ENCODE data around the gene LYZL4.

Gene LYZL4

DNA sequence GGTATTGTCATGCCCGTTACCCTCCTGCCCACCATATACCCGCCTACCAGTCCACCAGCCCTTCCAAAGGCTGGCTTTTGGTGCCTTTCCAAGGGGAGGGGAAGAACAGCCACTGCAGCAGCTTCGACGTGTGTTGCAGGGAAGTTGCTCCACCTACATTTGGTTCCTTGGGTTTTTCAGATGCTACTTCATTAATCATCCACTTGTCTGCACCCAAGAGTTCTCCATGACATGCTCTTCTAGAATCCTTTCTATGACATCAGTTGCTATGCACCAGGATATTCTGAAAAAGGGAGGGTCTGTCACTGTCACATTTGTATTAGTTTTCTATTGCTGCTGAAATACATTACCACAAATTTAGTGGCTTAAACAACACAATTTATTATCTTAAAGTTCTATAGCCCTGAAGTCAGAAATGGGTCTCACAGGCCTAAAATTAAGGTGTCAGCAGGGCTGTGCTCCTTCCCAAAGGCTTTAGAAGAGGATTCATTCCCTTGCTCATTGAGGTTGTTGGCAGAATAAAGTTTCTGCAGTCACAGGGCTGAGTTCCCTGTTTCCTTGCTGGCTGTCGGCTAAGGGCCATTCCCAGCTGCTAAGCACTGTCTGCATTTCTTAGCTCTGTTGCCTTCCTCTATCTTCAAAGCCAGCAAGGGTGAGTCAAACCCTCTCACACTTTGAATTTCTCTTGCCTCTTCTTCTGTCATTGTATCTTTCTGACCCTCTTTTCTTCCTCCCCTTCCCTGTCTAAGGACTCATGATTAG, at the start of gene LYZL4:
LYZL4 (minus strand) TSS at position 241 of the 762 bp plus-strand sequence. CDS start 3,359 bp downstream, outside the sequence.
- no peak for DNase-seq

GRCh38 chr3:42459151-42459550, 48.7 kb upstream of the LYZL4 start:
- no peak for DNase-seq

DNA sequence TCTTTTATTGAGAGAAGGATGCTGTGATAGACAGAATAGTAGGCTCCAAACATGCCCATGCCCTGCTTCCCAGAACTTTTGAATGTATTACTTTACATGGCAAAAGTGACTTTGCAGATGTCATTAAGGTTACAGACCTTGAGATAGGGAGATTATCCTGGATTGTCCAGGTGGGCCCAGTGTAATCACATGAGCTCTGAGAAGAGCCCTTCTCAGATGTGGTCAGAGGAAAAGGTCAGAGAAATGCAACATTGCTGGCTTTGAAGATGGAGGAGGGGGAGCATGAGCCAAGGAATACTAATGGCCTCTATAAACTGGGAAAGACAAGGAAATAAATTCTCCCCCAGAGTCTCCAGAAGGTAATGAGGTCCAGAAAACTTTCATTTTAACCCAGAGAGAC, 45.8 kb upstream of the LYZL4 start:
- DNase-seq, result no peak

DNA sequence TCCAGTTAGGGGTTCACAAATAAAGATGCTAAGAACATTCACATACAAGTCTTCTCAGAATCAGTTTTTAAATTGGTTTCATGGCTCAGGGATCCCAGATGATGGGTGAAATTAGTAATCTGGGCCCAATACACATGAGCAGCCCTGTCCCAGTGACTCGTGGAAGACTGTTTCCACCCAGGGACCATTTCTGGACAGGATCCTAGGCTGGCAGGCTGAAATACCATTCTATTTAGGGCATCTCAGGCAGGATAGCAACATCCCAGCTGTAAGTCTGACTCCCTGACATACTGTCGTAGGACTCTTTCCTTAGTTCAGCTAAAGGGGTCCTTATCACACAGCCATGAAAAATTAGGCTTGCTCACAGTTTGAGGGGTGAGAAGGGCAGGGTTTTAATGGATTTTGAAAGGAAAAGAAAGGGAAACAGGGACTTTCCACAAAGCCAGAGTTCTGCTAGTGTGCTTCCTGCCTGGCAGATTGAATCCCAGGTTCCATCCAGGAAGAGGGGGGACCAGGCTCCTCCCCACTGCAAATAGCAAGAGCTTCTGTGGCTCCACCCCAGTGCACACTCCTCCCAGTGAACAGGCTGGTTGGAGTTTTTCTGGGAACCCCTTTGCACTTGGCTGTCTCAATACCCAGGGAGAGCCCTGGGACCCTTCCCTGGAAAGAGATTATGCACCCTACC, 41.3 kb upstream of the LYZL4 start:
- no peak for DNase-seq

GRCh38 chr3:42451116-42451515, 40.7 kb upstream of the LYZL4 start:
- no peak for DNase-seq

DNA sequence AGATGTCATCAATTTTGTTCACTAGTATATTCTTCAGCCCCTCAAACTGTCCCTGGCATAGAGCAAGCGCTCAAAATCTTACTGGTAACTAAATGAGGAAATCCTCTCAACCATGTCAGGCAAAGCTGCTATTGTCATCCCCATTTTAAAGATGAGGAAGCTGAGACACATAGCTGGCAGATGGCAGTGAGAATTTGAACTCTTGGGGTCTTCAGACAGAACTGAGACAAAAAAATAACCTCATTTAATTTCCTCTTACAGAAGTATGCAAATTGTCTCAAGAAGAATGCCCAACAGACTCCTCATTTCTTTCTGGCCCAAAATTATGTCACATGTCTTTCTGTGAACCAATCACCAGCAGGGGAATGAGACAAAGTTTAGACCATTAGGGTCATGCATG, 40.2 kb upstream of the LYZL4 start:
- no peak for DNase-seq

GRCh38 chr3:42447481-42447880, 37.1 kb upstream of the LYZL4 start:
- DNase-seq, result no peak

GRCh38 chr3:42446111-42447050, 36.0 kb upstream of the LYZL4 start:
- DNase-seq, result no peak

GRCh38 chr3:42443819-42444436, 33.5 kb upstream of the LYZL4 start:
- DNase-seq, result peak; percentile 72

- no peak for DNase-seq
Measured at GRCh38 chr3:42443292-42443691, 32.9 kb upstream of the LYZL4 start.

DNA sequence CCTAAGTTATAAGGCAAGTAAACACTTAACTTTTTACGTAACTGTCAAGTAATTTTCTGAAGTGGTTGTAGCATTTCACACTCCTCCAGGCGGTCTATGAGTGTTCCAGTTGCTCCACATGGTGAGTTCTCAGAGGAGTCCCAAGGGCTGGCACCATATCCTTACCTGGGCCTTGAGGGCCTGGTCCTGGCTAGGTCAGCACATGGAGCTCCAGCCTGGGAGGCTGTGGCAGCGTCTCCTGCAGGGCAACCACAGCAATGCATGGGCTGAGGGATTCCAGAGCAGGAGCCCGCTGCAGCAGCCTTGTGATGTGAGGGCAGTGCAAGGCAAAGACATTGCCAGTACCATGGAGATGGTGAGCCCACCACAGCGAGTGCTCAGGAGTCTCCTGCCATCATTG, 32.2 kb upstream of the LYZL4 start:
- DNase-seq, result no peak

DNA sequence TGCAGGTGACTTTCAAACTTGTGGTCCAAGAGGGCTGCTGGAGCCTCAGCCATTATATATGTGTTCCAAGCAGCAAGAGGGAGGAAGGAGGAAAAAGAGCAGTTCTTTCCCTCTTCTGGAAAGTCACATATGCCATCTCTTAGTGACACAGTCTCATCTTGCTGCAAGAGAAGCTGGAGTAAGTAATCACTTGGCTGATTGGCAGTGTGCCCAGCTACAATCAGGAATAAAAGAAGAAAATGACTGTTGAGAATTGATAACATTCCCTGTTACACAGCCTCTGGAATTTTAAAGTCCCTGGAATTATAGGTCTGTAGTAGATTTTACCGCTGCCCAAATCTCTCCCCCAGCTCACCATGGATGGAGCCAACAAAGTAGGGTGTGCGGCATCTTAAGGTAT, 31.4 kb upstream of the LYZL4 start:
- DNase-seq, result no peak

DNA sequence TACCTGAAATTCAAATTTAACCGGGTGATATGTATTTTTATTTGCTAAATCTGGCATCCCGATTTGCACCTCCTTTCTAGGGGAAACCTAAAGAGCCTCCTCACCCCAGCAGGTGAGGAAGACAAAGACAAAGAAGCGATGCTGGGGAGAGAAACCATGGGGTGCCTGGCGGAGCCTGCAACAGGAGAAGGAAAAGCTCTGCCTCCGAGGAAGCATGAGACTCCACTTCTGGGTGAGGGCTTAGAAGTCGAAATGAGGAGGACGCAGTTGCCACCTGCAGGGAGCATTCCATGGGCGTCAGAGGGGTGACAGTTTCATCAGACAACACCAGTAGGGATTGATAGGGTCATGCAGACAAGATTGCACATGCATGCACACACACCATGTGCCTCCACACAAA, 30.5 kb upstream of the LYZL4 start:
- DNase-seq, result no peak

DNA sequence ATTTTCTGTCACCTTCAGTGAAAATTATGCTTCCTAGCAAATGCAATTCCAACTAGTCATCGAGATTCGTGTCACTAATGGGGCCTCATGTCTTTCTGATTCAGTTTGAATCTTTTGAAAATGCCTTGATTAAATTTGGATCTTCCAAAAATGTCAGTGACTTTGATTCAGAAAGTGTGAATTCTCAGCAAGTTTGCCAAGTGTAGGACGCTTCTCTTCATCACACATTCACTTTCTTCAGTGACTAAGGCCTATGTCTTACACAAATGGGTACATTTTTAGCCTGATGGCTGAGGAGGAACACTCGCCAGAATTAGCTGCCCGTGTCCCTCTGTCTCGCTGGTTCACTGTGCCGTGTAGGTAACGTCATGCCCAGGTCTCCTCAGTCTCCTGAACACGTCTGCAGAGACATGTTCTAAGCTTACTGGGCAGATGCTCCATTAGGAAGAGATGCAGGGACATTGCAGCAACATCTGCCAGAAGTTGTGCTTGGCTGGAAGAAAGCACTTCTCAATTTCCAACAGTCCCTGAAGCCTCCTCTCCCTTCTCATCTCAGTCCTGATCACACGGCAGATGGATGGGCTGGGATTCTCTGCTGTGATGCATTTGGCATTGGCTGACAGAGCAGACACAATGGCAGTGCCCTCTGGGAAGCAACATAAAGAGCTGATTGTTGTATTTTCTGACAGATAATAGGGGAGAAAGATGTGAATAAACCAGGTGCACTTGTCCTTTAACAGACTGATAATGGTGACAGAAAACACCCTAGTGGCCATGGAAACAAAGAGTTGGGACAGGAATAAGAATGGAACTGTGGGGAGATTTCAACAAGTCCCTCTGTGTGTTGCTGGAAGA, 29.1 kb upstream of the LYZL4 start:
- DNase-seq, result no peak

DNA sequence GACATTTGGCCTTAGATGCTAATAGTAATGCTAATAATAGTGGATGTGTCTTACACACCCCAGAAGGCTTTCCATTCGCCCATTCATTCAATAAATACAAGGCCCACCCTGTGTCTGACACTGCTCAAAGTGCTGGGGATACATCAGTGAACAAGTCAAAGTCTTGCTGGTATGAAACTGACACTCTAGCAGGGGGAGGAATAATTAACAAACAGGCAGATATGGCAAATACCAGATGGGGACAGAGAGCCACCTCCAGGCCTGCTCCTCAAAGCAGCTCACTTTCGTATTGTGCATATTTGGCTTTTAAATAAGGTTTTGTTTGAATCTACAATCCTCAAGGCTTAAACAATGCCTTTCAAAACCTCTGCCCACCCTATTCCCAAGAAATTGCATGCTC, 28.3 kb upstream of the LYZL4 start:
- no peak for DNase-seq

- DNase-seq, result no peak
Measured at GRCh38 chr3:42438193-42438592, 27.8 kb upstream of the LYZL4 start.

GRCh38 chr3:42434777-42435380, 24.5 kb upstream of the LYZL4 start:
- no peak for DNase-seq

DNA sequence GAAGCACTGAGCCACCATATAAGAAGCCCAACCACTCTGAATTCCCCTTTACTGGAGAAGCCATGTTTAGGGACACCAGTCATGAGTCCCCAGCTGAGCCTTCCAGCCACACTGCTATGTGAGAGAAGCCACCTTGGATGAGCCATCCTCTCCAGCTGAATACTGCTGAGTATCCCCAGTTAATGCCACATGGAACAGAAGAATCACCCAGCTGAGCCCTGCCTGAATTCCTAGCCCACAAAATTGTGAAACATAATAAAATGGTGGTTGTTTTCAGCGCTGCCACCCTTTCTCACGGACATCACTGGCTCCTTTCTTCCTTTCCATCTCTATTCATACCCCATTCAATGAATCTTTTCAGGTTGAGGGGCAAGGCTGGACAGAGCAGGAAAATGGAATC, 22.1 kb upstream of the LYZL4 start:
- DNase-seq, result no peak

DNA sequence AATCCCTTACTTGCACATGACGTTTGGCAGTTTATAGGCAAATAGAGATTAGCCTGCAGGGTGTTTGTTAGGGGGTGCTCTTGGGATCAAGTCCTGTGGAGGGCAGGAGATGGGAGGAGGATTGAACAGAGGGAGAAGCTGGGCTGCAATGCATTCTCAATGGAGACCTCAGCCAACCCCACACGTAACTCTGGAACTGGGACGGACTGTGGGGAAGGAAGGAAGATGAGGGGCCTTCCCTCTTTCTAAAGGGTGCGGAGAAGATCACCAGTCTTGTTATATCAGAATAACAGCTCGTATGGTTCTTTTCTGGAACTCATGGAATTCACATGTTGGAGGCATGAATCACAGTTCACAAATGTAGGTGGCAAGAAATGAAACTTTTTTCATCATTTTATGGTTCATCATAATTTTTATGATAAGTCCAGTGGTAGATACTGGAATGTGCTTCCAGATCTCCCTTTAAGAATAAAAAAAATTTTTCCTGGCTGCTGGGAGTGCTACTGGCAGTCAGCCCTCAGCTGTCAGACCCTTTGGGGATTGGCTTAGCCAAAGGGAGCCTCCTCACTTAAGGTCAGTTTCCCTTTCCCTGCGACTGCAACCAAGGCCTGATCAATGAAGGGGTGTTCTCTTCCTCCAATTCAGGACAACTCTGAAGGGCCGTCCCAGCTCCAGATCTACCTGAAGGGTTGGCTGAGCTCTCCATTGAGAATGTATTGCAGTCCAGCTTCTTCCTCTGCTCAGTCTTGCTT, 20.5 kb upstream of the LYZL4 start:
- DNase-seq, result no peak

- DNase-seq, result no peak
Measured at GRCh38 chr3:42428830-42429229, 18.4 kb upstream of the LYZL4 start.
